Activated CD4-positive, alpha-beta T cell treated with anti-CD3 and anti-CD28 coated beads for 24 hours (primary cell): ENCODE measurements around the gene USP32.
A peak's percentile ranks its signal among the peaks of the same experiment; 100 is the strongest.

Source experiments
- DNase-seq, 2 donors: peaks; one replicate each; pipeline ENCODE4 v3.0.0-alpha.2; 2020; ENCODE audit warnings: low read depth in 2 of 2

Gene USP32

GRCh38 chr17:60173304-60173819 is 218.6 kb downstream of the USP32 start:
- no peak for DNase-seq

- no peak for DNase-seq
Measured at GRCh38 chr17:60171753-60172079, 220.2 kb downstream of the USP32 start.

GRCh38 chr17:60170835-60171752 is 220.8 kb downstream of the USP32 start:
- DNase-seq = no peak

- no peak for DNase-seq
Measured at GRCh38 chr17:60169921-60170817, 221.8 kb downstream of the USP32 start.

GRCh38 chr17:60168654-60169053 is 223.3 kb downstream of the USP32 start:
- no peak for DNase-seq

GRCh38 chr17:60167065-60167741 is 224.7 kb downstream of the USP32 start:
- DNase-seq = no peak

GRCh38 chr17:60165971-60166370 is 226.0 kb downstream of the USP32 start:
- DNase-seq = peak in 1 of 2 donors; percentile 9

- DNase-seq = no peak
Measured at GRCh38 chr17:60165223-60165622, 226.7 kb downstream of the USP32 start.

GRCh38 chr17:60164697-60165096 is 227.2 kb downstream of the USP32 start:
- DNase-seq = no peak

- no peak for DNase-seq
Measured at GRCh38 chr17:60164164-60164563, 227.8 kb downstream of the USP32 start.

- no peak for DNase-seq
Measured at GRCh38 chr17:60163108-60163784, 228.7 kb downstream of the USP32 start.

GRCh38 chr17:60161598-60162330 is 230.2 kb downstream of the USP32 start:
- no peak for DNase-seq

GRCh38 chr17:60160829-60161501 is 231.0 kb downstream of the USP32 start:
- DNase-seq = no peak

- DNase-seq = no peak
Measured at GRCh38 chr17:60159479-60159866, 232.5 kb downstream of the USP32 start.

GRCh38 chr17:60158751-60159478 is 233.0 kb downstream of the USP32 start:
- DNase-seq = no peak

GRCh38 chr17:60157487-60158040 is 234.4 kb downstream of the USP32 start:
- no peak for DNase-seq

- no peak for DNase-seq
Measured at GRCh38 chr17:60156746-60157145, 235.2 kb downstream of the USP32 start.

GRCh38 chr17:60155815-60156214 is 236.1 kb downstream of the USP32 start:
- DNase-seq = no peak

- DNase-seq = no peak
Measured at GRCh38 chr17:60155427-60155814, 236.5 kb downstream of the USP32 start.
